ENCODE results near the gene SATL1. TPM values are rescaled to one million over a fixed set of nuclear protein-coding genes. Genes with fewer than 3 reads are reported as not detected.

Gene SATL1
- total RNA-seq, 4 donors from 2014 or later: 0.48 TPM; not detected in 3

DNA sequence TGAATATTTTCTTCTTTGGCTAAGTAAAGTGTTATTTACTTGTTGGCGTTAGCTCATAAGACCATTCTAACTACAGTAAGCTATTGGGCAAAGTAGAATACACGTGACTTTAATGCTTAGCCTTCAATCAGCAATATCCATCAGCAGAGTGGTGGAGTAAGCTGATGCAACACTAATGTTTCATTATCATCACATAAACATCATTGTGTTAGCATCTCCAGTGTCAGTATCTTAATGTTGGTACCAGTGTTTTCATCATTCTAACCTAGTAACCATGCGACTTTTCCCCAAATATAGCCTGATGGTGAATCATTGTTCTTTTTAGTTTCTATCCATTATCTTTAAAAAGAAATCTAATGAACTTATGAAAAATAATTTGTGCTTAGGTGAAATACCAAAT, 191.4 kb downstream of the SATL1 start:
- Histone ChIP-seq H3K9me3 (no peaks in the 10 kb centered on the region), H3K36me3 (no peaks in the 10 kb centered on the region), H3K4me3 (no peak overlapping the region), H3K4me1 (no peaks in the 10 kb centered on the region), H3K27me3 (no peaks in the 10 kb centered on the region), H3K27ac (no peak overlapping the region)
- TF ChIP-seq, protein P1, sequence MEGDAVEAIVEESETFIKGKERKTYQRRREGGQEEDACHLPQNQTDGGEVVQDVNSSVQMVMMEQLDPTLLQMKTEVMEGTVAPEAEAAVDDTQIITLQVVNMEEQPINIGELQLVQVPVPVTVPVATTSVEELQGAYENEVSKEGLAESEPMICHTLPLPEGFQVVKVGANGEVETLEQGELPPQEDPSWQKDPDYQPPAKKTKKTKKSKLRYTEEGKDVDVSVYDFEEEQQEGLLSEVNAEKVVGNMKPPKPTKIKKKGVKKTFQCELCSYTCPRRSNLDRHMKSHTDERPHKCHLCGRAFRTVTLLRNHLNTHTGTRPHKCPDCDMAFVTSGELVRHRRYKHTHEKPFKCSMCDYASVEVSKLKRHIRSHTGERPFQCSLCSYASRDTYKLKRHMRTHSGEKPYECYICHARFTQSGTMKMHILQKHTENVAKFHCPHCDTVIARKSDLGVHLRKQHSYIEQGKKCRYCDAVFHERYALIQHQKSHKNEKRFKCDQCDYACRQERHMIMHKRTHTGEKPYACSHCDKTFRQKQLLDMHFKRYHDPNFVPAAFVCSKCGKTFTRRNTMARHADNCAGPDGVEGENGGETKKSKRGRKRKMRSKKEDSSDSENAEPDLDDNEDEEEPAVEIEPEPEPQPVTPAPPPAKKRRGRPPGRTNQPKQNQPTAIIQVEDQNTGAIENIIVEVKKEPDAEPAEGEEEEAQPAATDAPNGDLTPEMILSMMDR (IDR thresholded peaks at IDR 0.05): no peak
- TF ChIP-seq POLR2A (IDR thresholded peaks at IDR 0.05): no peak
- intact Hi-C loops (cut with DNase I; ENCODE audit: low total_unique reads): no loop called here
- no peak for DNase-seq

DNA sequence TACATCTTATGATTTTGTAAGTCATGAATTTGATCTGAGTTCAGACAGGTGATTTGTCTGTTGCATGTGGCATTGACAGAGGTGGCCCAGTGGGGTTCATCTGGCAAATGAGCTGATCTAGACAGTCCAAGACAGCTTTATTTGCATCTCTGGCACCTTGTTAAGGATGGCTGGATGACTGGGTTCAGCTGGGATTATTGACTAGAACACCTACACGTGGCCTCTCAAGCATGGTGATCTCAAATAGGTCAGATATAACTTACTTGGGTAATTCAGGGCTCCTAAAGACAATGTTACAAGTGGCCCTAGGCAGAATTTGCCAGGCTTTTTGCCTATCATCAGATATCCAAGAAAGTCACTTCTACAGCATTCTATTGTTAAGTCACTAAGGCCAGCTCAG, 192.0 kb downstream of the SATL1 start:
- Histone ChIP-seq H3K4me1 (no peaks in the 10 kb centered on the region), H3K27ac (peak overlapping the region in 1 of 2 donors; percentile 22), H3K4me3 (no peak overlapping the region), H3K36me3 (no peaks in the 10 kb centered on the region), H3K9me3 (no peaks in the 10 kb centered on the region), H3K27me3 (no peaks in the 10 kb centered on the region)
- TF ChIP-seq, protein P1 (IDR thresholded peaks at IDR 0.05): no peak
- no peak for TF ChIP-seq POLR2A (IDR thresholded peaks at IDR 0.05)
- intact Hi-C loops (cut with DNase I; ENCODE audit: low total_unique reads): no loop called here
- DNase-seq: no peak

Other genes starting within 250 kb of the SATL1 start
- 10 to 100 TPM in 2 of 4 donors, 1 to 10 TPM in 2; 2.3 to 22.4 (median 12.1) TPM for gene APOOL, start 239.9 kb downstream of the SATL1 start, total RNA-seq
- 10 to 100 TPM in 1 of 4 donors, 1 to 10 TPM in 2, under 1 TPM in 1; 0.51 to 71.3 (median 6.9) TPM for gene ZNF711, start 212 bp upstream of the SATL1 start, total RNA-seq
- gene POF1B, start 135.9 kb upstream of the SATL1 start, total RNA-seq: 1 to 10 TPM in 2 of 4 donors, under 1 TPM in 1, not detected in 1; 0.26 to 1.6 (median 1.0) TPM